Right hindlimb (tissue), 1 donor: ENCODE results near the gene IPO8.
"Not testable (repeated sequence)": the region's sequence is repeated elsewhere in the genome, so short reads cannot be mapped to it uniquely, and the experiment has no call there.

Experiments used
- DNase-seq: peaks from one replicate; pipeline ENCODE4 v3.0.0-alpha.2; 2018

Gene IPO8

DNA sequence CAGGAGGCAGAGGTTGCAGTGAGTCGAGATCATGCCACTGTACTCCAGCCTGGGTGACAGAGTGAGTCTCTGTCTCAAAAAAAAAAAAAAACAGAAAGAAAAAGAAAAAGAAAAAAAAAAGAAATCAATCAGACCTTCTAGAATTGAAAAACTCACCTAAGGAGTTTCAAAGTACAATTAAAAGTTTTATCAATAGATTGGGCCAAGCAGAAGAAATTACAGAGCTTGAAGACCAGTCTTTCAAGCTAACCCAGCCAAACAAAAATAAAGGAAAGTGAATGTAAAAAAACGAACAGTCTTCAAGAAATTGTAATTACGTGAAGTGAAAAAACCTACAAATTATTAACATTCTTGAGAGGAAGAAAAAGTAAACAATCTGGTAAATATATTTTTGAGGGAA, 93.0 kb downstream of the IPO8 start:
- DNase-seq: no peak

DNA sequence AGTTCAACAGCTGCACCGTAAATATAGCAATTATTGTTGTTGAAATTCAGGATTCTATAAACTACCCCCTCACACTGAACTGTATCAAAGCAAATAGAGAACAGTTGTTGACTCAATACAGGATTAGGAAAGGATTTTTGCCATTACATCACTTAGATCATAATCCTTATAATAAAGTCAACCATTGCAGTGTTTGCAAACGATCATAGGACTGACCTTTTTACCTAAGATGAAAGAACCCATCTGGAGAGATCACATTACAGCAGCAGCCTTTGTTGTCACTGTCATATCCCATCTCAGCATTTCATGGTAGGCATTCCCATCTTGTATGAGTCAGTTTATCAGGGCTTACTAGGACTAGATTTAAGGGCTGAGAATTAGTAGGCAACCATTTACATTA, 96.1 kb downstream of the IPO8 start:
- DNase-seq: no peak

DNA sequence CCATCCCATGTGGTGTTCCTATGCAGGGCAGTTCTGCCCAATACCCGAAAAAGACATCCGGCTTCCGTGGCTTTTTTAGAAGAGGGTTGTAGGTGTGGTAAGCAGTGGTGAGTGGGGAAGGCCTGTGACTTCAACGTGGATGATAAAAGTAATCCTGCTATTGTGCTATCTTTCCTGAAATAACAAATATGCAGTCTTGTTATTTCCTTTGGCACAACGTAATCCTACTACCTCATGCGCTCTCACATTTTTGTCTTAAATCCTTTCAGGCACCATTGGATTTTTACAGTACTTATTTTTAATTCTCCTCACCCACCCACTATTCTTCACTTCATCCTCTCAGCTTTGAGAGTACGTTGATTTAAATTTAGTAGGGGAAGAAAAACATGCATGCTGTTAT, 96.8 kb downstream of the IPO8 start:
- DNase-seq: no peak

DNA sequence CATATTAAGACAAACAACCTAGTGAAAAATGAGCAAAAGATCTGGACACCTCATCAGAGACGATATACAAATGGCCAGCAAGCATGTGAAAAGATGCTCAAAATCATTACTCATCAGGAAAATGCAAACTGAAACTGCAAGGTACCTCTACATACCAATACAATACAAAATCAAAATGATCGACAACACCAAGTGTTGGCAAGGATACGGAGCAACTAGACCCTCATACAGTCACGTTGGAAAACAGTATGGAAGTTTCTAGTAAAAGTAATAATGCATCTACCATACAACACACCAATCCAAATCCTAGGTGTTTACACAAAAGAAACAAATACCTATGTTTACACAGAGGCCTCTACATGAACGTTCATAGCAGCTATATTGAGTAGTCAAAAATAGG, 99.9 kb downstream of the IPO8 start:
- DNase-seq: no peak

DNA sequence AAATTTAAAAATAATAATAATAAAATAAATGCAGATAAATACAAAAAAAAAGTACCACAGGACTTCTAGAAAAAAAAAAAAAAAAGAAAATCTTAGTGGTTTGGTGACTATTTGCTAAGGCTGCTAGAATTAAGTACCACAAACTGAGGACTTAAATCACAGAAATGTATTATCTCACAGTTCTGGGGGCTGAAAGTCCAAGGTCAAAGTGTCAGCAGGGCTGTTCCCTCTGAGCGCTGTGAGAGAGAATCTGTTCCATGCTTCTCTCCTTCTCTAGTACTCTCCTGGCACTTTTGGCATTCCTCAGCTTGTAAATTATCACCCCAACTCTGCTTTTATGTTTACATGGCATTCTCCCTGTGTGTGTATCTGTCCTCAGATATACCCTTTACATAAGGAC, 101.2 kb downstream of the IPO8 start:
- DNase-seq: no peak

DNA sequence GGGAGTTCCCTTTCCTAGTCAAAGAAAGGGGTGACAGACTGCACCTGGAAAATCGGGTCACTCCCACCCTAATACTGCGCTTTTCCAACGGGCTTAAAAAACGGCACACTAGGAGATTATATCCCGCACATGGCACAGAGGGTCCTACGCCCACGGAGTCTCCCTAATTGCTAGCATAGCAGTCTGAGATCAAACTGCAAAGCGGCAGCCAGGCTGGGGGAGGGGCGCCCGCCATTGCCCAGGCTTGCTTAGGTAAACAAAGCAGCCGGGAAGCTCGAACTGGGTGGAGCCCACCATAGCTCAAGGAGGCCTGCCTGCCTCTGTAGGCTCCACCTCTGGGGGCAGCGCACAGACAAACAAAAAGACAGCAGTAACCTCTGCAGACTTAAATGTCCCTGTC, 107.1 kb downstream of the IPO8 start:
- not testable (repeated sequence) for DNase-seq

DNA sequence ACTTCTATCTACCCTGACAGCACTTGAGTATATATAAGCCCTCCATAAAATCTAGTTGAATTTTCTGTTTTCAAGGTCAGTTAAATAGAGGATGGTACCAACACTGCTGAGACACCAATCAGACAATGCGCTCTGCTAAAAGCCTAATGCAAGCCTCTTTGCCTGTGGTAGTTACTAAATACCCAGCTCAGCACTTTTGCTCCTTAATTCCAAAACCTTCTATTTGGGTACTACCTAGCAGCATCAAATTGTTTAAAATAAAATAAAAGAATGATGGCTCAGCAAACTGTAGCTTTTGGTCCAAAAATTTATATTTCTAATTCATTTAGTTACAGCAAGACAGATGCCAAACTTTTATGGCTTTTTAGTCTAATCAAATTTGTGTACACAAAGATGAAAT, 107.9 kb downstream of the IPO8 start:
- no peak for DNase-seq

DNA sequence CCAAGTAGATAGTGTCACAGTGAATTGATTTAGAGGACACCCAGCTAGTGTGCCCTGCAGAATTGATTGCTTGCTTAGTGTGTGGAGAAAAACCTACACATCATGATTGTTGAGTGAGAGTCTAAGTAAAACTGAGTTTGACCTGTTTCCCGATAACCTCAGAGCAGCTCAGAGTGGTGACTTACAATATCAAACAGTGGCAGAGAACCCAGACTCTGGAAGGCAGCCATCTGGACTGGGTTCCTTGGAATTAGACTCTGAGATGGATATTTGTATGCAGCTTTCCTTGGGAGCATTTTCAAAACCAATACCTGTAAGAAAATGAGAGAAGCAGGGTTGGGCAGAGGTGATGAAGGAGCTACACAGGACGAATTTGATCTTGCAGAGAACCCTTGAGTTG, 109.8 kb downstream of the IPO8 start:
- DNase-seq: no peak

DNA sequence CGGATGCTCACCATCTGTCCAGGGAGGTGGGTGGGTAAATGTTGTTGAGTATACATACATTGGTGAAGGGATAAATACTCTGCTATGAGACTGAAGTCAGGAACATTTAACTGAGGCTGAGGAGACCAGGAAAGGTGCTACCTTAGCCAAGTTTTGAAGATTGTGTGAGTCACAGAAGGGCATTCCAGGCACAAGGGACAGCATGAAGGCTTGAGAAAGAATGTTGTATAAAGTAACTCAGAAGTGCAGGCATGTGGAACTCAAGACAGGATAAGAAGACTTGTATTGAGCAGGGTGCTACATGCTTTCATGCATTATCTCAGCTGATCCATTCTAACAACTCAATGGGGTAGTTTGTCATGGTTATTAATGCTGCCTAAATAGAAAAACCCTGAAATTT, 112.7 kb downstream of the IPO8 start:
- DNase-seq: no peak

DNA sequence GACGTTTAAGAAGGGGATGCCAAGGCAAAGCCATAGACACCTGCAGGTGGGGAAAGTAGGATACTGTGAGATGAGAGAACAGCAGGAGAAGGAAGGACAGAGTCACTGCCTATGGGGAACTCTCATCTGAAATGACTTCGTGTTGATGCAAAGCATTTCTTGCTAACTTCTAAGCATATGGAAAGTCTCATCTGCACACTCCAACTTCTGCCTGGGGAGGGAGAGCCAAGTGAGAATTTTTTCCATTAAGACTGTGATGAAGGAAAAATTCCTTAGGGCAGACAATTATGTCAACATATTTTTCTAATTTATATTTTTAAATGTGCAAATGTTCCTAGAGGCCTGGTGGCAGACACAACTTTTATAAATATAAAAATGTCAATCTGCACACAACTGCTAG, 115.3 kb downstream of the IPO8 start:
- no peak for DNase-seq
